Coronary artery (tissue), 2 donors: ENCODE measurements around the gene GRIPAP1.

ENCODE experiments used
- DNase-seq: peaks from one replicate; pipeline ENCODE4 v3.0.0-alpha.2; 2017; ENCODE audit warnings: low spot score
- H3K27ac ChIP-seq, 2 donors: fragments of 200-600 bp; sonication (generic); one replicate each; pipeline ENCODE4 v1.5.1; 2016 to 2019
- H3K4me3 ChIP-seq: fragments of 200-600 bp; sonication (generic); 2 replicates; pipeline ENCODE4 v1.5.1; 2016; ENCODE audit warnings: mild to moderate bottlenecking, moderate library complexity
- CTCF ChIP-seq: fragments of 200-600 bp; sonication (generic); IDR thresholded peaks from one replicate; pipeline ENCODE4 v1.5.1; 2019; ENCODE audit warnings: antibody characterized with exemption

The GRIPAP1 gene

DNA sequence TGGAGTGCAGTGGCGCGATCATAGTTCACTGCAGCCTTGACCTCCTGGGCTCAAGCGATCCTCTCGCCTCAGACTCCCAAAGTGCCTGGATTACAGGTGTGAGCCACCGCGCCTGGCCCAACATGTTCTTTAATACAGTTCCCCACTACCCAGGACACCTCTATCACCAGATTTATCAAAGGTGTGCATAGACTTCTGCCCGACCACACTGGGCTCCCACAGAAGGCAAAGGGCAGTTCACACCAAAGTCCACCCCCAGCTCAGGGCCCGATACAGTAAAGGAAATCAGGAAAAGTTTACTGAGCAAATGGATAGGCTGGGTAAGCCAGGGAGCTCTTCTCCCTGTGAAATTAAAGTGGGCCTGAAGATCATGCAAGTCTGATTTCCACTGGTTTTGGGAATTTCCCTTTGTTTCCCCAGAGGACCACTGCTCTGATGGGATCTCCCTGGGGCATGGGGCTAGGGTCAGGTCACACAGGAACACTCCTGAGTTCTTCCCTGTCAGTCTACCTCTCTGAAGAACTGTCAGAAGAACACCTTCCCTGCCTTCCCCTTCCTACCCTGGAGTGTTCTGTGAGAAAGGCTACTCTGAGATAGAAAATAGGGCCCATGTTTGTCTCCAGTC, 65.5 kb downstream of the GRIPAP1 start:
- no peak for TF ChIP-seq CTCF
- Histone ChIP-seq H3K4me3 (no peak overlapping the region), H3K27ac (no peak overlapping the region)
- no peak for DNase-seq

DNA sequence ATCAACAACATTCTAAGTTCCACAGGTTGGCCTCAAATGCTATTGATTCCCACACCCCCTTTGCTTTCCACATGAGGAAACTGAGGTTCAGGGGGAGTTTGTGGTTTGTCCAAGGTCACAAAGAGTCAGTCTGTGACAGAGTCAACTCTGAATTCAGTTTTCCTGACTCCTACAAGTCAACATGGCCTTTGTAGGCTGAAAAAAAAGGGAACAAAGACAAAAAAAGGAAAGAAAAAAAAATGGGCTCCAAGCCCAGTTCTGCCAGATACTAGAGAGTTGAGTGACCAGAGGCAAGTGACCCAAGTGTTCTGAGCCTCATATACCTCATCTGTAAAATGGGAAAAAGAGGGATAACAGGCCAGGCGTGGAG, 66.8 kb downstream of the GRIPAP1 start:
- no peak for TF ChIP-seq CTCF
- no peak overlapping the region for H3K27ac ChIP-seq
- no peak for DNase-seq
- no peak overlapping the region for H3K4me3 ChIP-seq

GRCh38 chrX:48934581-48935300, 67.3 kb downstream of the GRIPAP1 start:
- no peak overlapping the region for H3K27ac ChIP-seq
- no peak for DNase-seq
- TF ChIP-seq CTCF = no peak
- no peak overlapping the region for H3K4me3 ChIP-seq

- no peak overlapping the region for H3K27ac ChIP-seq
- H3K4me3 ChIP-seq = no peak overlapping the region
- no peak for DNase-seq
- no peak for TF ChIP-seq CTCF
These were observed 68.3 kb downstream of the GRIPAP1 start for GRCh38 chrX:48933757-48934156.

DNA sequence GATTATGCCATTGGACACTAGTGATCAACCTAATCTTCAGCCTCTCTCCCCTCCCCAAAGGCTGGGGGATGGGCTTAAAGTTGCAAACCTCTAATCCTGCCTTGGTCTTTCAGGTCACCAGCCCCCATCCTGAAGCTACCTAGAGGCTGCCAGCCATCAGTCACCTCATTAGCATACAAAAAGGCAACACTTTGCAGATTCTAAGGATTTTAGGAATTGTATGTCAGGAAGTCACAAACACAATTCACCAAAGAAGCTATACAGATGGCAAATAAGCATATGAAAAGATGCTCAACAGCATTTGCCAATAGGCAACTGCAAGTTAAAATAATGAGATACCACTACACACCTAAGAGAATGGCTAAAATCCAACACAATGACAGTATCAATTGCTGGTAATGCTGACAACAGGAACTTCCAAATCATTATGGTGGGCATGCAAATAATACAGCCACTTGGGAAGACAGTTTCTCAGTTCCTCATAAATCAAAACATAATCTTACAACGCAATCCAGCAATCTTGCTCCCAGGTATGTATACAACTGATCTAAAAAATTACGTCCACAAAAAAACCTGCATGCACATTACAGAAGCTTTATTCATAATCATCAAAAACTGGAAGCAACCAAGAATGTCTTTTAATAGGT, 74.2 kb downstream of the GRIPAP1 start:
- H3K4me3 ChIP-seq = no peak overlapping the region
- DNase-seq = no peak
- TF ChIP-seq CTCF = no peak
- no peak overlapping the region for H3K27ac ChIP-seq

GRCh38 chrX:48927123-48927522, 74.9 kb downstream of the GRIPAP1 start:
- no peak overlapping the region for H3K4me3 ChIP-seq
- no peak overlapping the region for H3K27ac ChIP-seq
- no peak for DNase-seq
- no peak for TF ChIP-seq CTCF

- no peak overlapping the region for H3K27ac ChIP-seq
- no peak overlapping the region for H3K4me3 ChIP-seq
- no peak for DNase-seq
- TF ChIP-seq CTCF = no peak
These were observed 77.8 kb downstream of the GRIPAP1 start for GRCh38 chrX:48924270-48924669.
